Mucosa of descending colon (tissue), 3 donors: ENCODE measurements around the gene PLA2G1B. TPM values are rescaled to one million over a fixed set of nuclear protein-coding genes. Genes with fewer than 3 reads are reported as not detected.
A peak's percentile ranks its signal among the peaks of the same experiment; 100 is the strongest.
"Not testable (repeated sequence)": the region's sequence is repeated elsewhere in the genome, so short reads cannot be mapped to it uniquely, and the experiment has no call there.

ENCODE experiments used
- ATAC-seq: fragments of 200-7000 bp; cut with Tn5 transposase; one replicate; pipeline ENCODE4 v1.9.1; 2020; ENCODE audit warnings: mild to moderate bottlenecking, moderate library complexity
- DNase-seq, 3 donors: peaks; one replicate each; pipeline ENCODE4 v3.0.0-alpha.2; 2020
- H3K36me3 ChIP-seq: fragments of 200-600 bp; one replicate; pipeline ENCODE4 v1.8.0; 2021; ENCODE audit warnings: low read depth, mild to moderate bottlenecking
- H3K4me1 ChIP-seq: fragments of 200-600 bp; one replicate; pipeline ENCODE4 v1.8.0; 2021; ENCODE audit warnings: low read depth, mild to moderate bottlenecking
- H3K4me3 ChIP-seq: fragments of 200-600 bp; one replicate; pipeline ENCODE4 v1.8.0; 2021; ENCODE audit warnings: mild to moderate bottlenecking
- H3K9me3 ChIP-seq: fragments of 200-600 bp; one replicate; pipeline ENCODE4 v1.8.0; 2021; ENCODE audit warnings: mild to moderate bottlenecking
- intact Hi-C, 2 donors: fragments of 100-400 bp; cut with DNase I in 1 of 2; cut with micrococcal nuclease in 1 of 2; formaldehyde crosslinking; loops; one replicate each; pipeline versions ENCODE4 v1.11.0 to v1.11.1; 2022; cut with DNase I, micrococcal nuclease
- total RNA-seq, 3 donors: library from RNA; stranded (reverse); fragmentation: NEBNext Ultra II Directional in 2 of 3; extraction: Animal tissue kit (Norgen Biotek cat#: 25700) in 2 of 3; gene quantifications; one replicate each; pipeline versions ENCODE4 v1.2.1 to v1.2.4, GENCODE V29; 2021 to 2023
- TF ChIP-seq, protein P1 (sequence below): fragments of 200-600 bp; IDR thresholded peaks from one replicate; pipeline ENCODE4 v1.8.0; 2022; ENCODE audit warnings: antibody characterized with exemption, mild to moderate bottlenecking
- donor health status: DM: no; HTN: no; CAD: no; lungs with moderate emphysema.
- donor health status: DM: no; HTN: no; CAD: no.
- donor health status: DM: no; HTN: yes; CAD: no.

The PLA2G1B gene
- total RNA-seq, 3 donors from 2014 or later = not detected

DNA sequence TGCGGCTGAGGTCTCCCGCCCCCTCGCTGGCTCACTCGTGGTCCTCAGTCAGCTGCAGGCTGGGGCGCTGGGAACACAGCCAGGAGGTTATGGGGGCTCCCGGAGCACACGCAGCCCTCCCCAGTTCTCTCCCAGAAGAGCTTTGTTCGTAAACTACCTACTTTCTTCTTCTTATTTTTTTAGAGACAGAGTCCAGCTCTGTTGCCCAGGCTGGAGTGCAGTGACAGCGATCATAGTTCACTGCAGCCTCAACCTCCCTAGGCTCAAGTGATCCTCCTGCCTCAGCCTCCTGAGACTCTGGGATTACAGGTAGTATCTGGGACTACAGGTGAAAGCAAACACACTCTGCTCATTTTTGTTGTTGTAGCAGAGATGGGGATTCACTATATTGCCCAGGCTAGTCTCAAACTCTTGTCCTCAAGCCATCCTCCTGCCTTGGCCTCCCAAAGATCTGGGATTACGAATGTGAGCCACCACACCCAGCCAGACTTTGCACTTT, 15.5 kb upstream of the PLA2G1B start:
- Histone ChIP-seq H3K4me3 (no peak overlapping the region), H3K9me3 (peaks cover under 1% of the 10 kb centered on the region), H3K4me1 (no peaks in the 10 kb centered on the region), H3K36me3 (no peaks in the 10 kb centered on the region)
- intact Hi-C loops = no loop called here
- DNase-seq = no peak
- TF ChIP-seq, protein P1, sequence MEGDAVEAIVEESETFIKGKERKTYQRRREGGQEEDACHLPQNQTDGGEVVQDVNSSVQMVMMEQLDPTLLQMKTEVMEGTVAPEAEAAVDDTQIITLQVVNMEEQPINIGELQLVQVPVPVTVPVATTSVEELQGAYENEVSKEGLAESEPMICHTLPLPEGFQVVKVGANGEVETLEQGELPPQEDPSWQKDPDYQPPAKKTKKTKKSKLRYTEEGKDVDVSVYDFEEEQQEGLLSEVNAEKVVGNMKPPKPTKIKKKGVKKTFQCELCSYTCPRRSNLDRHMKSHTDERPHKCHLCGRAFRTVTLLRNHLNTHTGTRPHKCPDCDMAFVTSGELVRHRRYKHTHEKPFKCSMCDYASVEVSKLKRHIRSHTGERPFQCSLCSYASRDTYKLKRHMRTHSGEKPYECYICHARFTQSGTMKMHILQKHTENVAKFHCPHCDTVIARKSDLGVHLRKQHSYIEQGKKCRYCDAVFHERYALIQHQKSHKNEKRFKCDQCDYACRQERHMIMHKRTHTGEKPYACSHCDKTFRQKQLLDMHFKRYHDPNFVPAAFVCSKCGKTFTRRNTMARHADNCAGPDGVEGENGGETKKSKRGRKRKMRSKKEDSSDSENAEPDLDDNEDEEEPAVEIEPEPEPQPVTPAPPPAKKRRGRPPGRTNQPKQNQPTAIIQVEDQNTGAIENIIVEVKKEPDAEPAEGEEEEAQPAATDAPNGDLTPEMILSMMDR = no peak
- no peak for ATAC-seq

DNA sequence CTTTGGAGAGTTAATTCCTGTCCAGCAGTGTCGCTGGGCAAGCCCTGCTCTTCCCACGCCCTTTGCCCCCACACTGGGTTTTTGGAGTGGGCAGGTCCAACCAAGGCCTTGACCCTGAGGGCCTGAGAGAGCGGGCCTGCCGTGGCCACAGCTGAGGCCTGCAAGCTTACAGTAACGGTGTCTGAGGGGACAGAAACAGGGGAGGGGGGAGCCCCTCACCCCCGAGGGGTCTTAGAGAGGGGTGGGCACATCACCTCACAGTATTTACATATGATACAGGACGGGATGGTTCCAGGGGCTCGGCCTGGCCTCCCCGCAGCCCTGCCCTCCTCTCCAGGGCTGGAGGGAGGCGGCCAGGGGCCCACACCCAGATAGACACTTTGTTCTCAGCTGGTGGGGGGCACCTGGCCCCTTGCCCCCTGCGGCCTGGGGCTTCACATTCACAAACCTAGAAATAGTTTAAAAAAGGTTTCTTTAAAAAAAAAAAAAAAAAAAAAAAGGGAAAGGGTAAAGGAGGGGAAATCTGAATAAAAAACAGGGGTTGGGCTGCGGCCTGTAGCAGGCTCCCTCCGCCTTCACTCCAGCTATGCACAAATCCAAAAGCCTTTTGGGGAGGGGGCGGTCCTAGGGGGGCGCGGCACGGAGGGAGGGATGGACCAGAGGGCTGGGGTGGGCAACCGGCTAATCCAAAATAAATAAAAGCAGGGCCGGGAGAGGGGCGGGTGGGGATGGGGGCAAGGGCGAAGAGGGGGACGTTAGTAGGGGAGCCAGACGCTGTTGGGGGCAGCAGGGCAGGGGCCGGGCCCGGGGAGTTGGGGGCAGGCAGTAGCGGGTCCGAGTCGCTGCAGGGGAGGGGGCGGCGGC, 14.8 kb upstream of the PLA2G1B start:
- DNase-seq (no peak), ATAC-seq (no peak)
- no peaks in the 10 kb centered on the region for H3K4me1 ChIP-seq
- no peaks in the 10 kb centered on the region for H3K36me3 ChIP-seq
- H3K9me3 ChIP-seq = peaks cover 4% of the 10 kb centered on the region
- no peak overlapping the region for H3K4me3 ChIP-seq
- TF ChIP-seq, protein P1 = no peak
- intact Hi-C loops = no loop called here

DNA sequence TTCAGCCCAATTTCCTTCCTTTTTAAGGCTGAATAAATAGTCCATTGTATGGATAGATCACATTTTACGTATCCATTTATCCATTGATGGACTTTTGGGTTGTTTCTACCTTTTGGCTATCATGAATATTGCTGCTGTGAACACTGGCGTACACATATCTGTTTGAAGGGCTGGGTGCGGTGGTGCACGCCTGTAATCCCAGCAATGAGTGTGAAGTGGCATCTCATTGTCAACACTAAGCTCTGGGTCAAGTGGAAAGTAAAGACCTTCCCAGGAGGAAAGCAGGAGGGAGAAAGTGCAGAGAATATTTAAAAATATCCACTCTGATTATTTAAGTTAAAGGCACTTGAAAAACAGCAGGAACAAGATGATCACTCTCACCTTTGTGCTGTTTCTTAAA, 11.7 kb upstream of the PLA2G1B start:
- DNase-seq = no peak
- TF ChIP-seq, protein P1 = no peak
- no peak for ATAC-seq
- H3K36me3 ChIP-seq = no peaks in the 10 kb centered on the region
- intact Hi-C loops = no loop called here
- H3K4me3 ChIP-seq = no peak overlapping the region
- peaks cover 8% of the 10 kb centered on the region for H3K9me3 ChIP-seq
- no peaks in the 10 kb centered on the region for H3K4me1 ChIP-seq

DNA sequence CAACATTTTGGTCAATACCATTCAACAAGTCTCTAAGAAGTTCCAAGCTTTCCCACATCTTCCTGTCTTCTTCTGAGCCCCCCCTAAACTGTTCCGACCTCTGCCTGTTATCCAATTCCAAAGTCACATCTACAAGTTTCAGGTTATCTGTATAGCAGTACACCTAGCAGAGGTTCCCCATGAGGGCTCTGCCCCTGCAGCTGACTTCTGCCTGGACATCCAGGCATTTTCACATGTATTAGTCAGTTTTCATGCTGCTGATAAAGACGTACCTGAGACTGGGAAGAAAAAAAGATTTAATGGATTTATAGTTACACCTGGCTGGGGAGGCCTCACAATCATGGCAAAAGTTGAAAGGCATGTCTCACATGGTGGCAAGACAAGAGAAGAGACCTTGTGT, 10.2 kb upstream of the PLA2G1B start:
- Histone ChIP-seq H3K4me3 (no peak overlapping the region), H3K36me3 (no peaks in the 10 kb centered on the region), H3K4me1 (no peaks in the 10 kb centered on the region), H3K9me3 (peaks cover 8% of the 10 kb centered on the region)
- DNase-seq (no peak), ATAC-seq (no peak)
- intact Hi-C loops = no loop called here
- TF ChIP-seq, protein P1 = no peak

DNA sequence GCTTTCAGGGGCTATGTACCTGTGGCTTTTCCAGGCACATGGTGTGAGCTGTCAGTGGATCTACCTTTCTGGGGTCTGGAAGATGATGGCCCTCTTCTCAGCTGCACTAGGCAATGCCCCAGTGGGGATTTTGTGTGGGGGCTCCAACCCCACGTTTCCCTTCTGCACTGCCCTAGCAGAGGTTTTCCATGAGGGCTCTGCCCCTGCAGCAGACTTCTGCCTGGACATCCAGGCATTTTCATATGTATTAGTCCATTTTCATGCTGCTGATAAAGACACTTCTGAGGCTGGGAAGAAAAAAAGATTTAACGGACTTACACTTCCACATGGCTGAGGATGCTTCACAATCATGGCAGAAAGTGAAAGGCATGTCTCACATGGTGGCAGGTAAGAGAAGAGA, 8.8 kb upstream of the PLA2G1B start:
- H3K36me3 ChIP-seq, H3K4me3 ChIP-seq, H3K4me1 ChIP-seq, H3K9me3 ChIP-seq, DNase-seq, intact Hi-C loops, ATAC-seq: not testable (repeated sequence)

DNA sequence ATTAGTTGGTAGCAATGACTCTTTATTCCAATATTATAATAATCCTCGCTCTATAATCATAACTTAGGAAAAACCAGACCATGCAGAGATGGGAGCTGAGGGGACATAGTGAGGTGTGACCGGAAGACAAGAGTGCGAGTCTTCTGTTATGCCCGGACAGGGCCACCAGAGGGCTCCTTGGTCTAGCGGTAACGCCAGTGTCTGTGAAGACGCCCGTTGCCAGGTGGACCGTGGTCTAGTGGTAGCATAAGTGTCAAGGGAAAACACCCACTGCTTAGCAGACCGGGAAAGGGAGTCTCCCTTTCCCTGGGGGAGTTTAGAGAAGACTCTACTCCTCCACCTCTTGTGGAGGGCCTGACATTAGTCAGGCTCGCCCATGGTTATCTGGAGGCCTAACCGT, 7.9 kb upstream of the PLA2G1B start:
- H3K9me3 ChIP-seq, H3K4me3 ChIP-seq, intact Hi-C loops, H3K36me3 ChIP-seq, ATAC-seq, H3K4me1 ChIP-seq: not testable (repeated sequence)
- peak; percentile 64 to 82 (median 73) for DNase-seq
- TF ChIP-seq, protein P1 = peak; percentile 68
